ENCODE results near the gene STK11. TPM values are rescaled to one million over a fixed set of nuclear protein-coding genes. Genes with fewer than 3 reads are reported as not detected.

STK11 gene
- total RNA-seq, 4 donors from 2014 or later = 22.8 to 71.8 (median 31.9) TPM

- TF ChIP-seq CTCF (IDR thresholded peaks at IDR 0.05; ENCODE audit: low read depth) = no peak
These were observed 34.5 kb downstream of the STK11 start for GRCh38 chr19:1239796-1240737.

- no peak for TF ChIP-seq CTCF (IDR thresholded peaks at IDR 0.05; ENCODE audit: low read depth)
These were observed 35.3 kb downstream of the STK11 start for GRCh38 chr19:1240925-1241324.

GRCh38 chr19:1241417-1242095 lies 36.0 kb downstream of the STK11 start, which contains the start of gene ATP5F1D:
Gene ATP5F1D (plus strand): TSS chr19:1241751. CDS start chr19:1241851, 100 bp downstream.
- TF ChIP-seq CTCF (IDR thresholded peaks at IDR 0.05; ENCODE audit: low read depth) = no peak

- no peak for TF ChIP-seq CTCF (IDR thresholded peaks at IDR 0.05; ENCODE audit: low read depth)
These were observed 38.5 kb downstream of the STK11 start for GRCh38 chr19:1243768-1244692.

- no peak for TF ChIP-seq CTCF (IDR thresholded peaks at IDR 0.05; ENCODE audit: low read depth)
These were observed 39.3 kb downstream of the STK11 start for GRCh38 chr19:1244693-1245451.

GRCh38 chr19:1245494-1246264 lies 40.1 kb downstream of the STK11 start:
- TF ChIP-seq CTCF (IDR thresholded peaks at IDR 0.05; ENCODE audit: low read depth) = no peak

Measured in subcutaneous adipose tissue (tissue), 4 donors.